HCT116 (cell line): ENCODE measurements around the gene RPL7L1. TPM values are rescaled to one million over a fixed set of nuclear protein-coding genes. Genes with fewer than 3 reads are reported as not detected.
"Not testable (repeated sequence)": the region's sequence is repeated elsewhere in the genome, so short reads cannot be mapped to it uniquely, and the experiment has no call there.

Experiments
- ATAC-seq: fragments of 200-7000 bp; cut with Tn5 transposase; 2 replicates; pipeline ENCODE4 v1.9.1; 2020; ENCODE audit warnings: mild to moderate bottlenecking, moderate library complexity
- BruUV-seq: library from RNA; stranded (reverse); fragments of 400-500 nt; replicated peaks from 2 replicates; lab custom pipeline; 2021; lab: Mats Ljungman, UMichigan
- CTCF ChIA-PET: fragments of 300-600 bp; sonication (Branson Sonifier 250); formaldehyde crosslinking; loops from one replicate; lab custom pipeline; 2021; ENCODE audit warnings: antibody characterized with exemption; lab: Charles Lee
- POLR2A ChIA-PET: fragments of 300-600, 350-600 bp; sonication (Branson Sonifier 250); formaldehyde crosslinking; loops from one replicate; lab custom pipeline; 2021; ENCODE audit warnings: antibody characterized with exemption; lab: Charles Lee
- RAD21 ChIA-PET, 2 experiments: fragments of 300-600 bp; sonication (Branson Sonifier 250); formaldehyde crosslinking; loops; one replicate each; lab custom pipeline; 2023; ENCODE audit warnings: low total read pairs in 2 of 2; ENCODE audit not compliant: uncharacterized antibody in 2 of 2, unreplicated experiment in 2 of 2, low non-redundant PET in 1 of 2; lab: Charles Lee
- DNase-seq: peaks from one replicate; pipeline ENCODE4 v3.0.0-alpha.2; 2010; ENCODE audit warnings: low read depth, low spot score
- H2AFZ ChIP-seq: fragments of 200-600 bp; shearing (Covaris generic), sonication (generic); 2 replicates; pipeline ENCODE4 v1.6.1; 2017; ENCODE audit warnings: low read depth, mixed run types, mixed read lengths, antibody characterized with exemption, low read length; ENCODE audit not compliant: poor library complexity, severe bottlenecking
- H3K27ac ChIP-seq: 2 replicates; pipeline ENCODE4 v1.5.1; 2012; ENCODE audit warnings: low read depth, low read length
- H3K27me3 ChIP-seq: fragments of 200-600 bp; sonication (generic); 2 replicates; pipeline ENCODE4 v1.6.1; 2016; ENCODE audit warnings: mixed run types, low read length, mixed read lengths; ENCODE audit not compliant: insufficient read depth
- H3K36me3 ChIP-seq, 2 experiments: fragments of 200-500 bp in 1 of 2; fragments of 200-600 bp in 1 of 2; sonication (Bioruptor generic) in 1 of 2; sonication (generic) in 1 of 2; 2 replicates each; pipeline versions ENCODE4 v1.5.1 to v1.6.1; 2014 to 2016; ENCODE audit warnings: low read length in 2 of 2, inconsistent platforms in 1 of 2, mixed read lengths in 1 of 2, mixed run types in 1 of 2; ENCODE audit not compliant: insufficient read depth in 2 of 2, control insufficient read depth in 1 of 2
- H3K4me1 ChIP-seq, 2 experiments: fragments of 200-600 bp in 1 of 2; sonication (generic) in 1 of 2; 2 replicates each; pipeline versions ENCODE4 v1.5.1 to v1.6.1; 2012 to 2017; ENCODE audit warnings: low read length in 2 of 2, inconsistent platforms in 1 of 2, mild to moderate bottlenecking in 1 of 2, mixed read lengths in 1 of 2, mixed run types in 1 of 2, moderate library complexity in 1 of 2; ENCODE audit not compliant: insufficient read depth in 2 of 2, control insufficient read depth in 1 of 2
- H3K4me2 ChIP-seq: fragments of 200-600 bp; sonication (generic); 2 replicates; pipeline ENCODE4 v1.6.1; 2017; ENCODE audit warnings: mixed run types, low read length, mixed read lengths
- H3K4me3 ChIP-seq, 2 experiments: fragments of 200-600 bp in 1 of 2; sonication (generic) in 1 of 2; replicated peaks in 1 of 2; 2 replicates each; pipeline ENCODE4 v1.5.1; 2011 to 2016; ENCODE audit warnings: low read length in 2 of 2, control low read depth in 1 of 2, low read depth in 1 of 2, mild to moderate bottlenecking in 1 of 2, mixed read lengths in 1 of 2, mixed run types in 1 of 2
- H3K79me2 ChIP-seq: fragments of 200-600 bp; sonication (generic); 2 replicates; pipeline ENCODE4 v1.6.1; 2017; ENCODE audit warnings: mild to moderate bottlenecking, mixed run types, low read length, moderate library complexity, mixed read lengths; ENCODE audit not compliant: insufficient read depth
- H3K9ac ChIP-seq: fragments of 200-600 bp; sonication (generic); 2 replicates; pipeline ENCODE4 v1.6.1; 2016; ENCODE audit warnings: low read length, mixed read lengths
- H3K9me2 ChIP-seq: fragments of 200-600 bp; sonication (generic), shearing (Covaris generic); 2 replicates; pipeline ENCODE4 v1.6.1; 2017; ENCODE audit warnings: mixed run types, mild to moderate bottlenecking, moderate library complexity; ENCODE audit not compliant: insufficient read depth
- H3K9me3 ChIP-seq, 2 experiments: fragments of 200-500 bp in 1 of 2; fragments of 200-600 bp in 1 of 2; sonication (Bioruptor generic) in 1 of 2; sonication (generic) in 1 of 2; 2 replicates each; pipeline ENCODE4 v1.6.1; 2014 to 2017; ENCODE audit warnings: low read length in 2 of 2, mixed read lengths in 2 of 2, inconsistent platforms in 1 of 2, low read depth in 1 of 2, mild to moderate bottlenecking in 1 of 2, mixed run types in 1 of 2, moderate library complexity in 1 of 2; ENCODE audit not compliant: control insufficient read depth in 1 of 2, insufficient read depth in 1 of 2
- H4K20me1 ChIP-seq: fragments of 200-600 bp; sonication (generic), shearing (Covaris generic); 2 replicates; pipeline ENCODE4 v1.6.1; 2017; ENCODE audit warnings: mixed run types, mild to moderate bottlenecking, moderate library complexity; ENCODE audit not compliant: insufficient read depth
- CBX3 ChIP-seq: IDR thresholded peaks from 2 replicates; pipeline ENCODE4 v1.6.1; 2012; ENCODE audit warnings: low read depth
- CTCF ChIP-seq, 3 experiments: fragments of 200-600 bp in 1 of 3; sonication (generic) in 1 of 3; IDR thresholded peaks in 2 of 3; conservative IDR thresholded peaks in 1 of 3; 2 replicates each; pipeline ENCODE4 v1.5.1; 2012 to 2017; ENCODE audit warnings: low read depth in 2 of 3, low read length in 2 of 3, antibody characterized with exemption in 1 of 3, borderline replicate concordance in 1 of 3, control low read depth in 1 of 3, mild to moderate bottlenecking in 1 of 3, mixed read lengths in 1 of 3, mixed run types in 1 of 3, moderate library complexity in 1 of 3; ENCODE audit not compliant: insufficient read depth in 1 of 3
- FOSL1 ChIP-seq: IDR thresholded peaks from 2 replicates; pipeline ENCODE4 v1.6.1; 2012; ENCODE audit warnings: low read depth
- POLR2AphosphoS5 ChIP-seq: IDR thresholded peaks from 2 replicates; pipeline ENCODE4 v1.6.1; 2011; ENCODE audit warnings: mild to moderate bottlenecking, low read depth, low read length, moderate library complexity
- RAD21 ChIP-seq: IDR thresholded peaks from 2 replicates; pipeline ENCODE4 v1.6.1; 2012; ENCODE audit warnings: low read depth, mild to moderate bottlenecking
- ZBTB33 ChIP-seq: IDR thresholded peaks from 2 replicates; pipeline ENCODE4 v1.6.1; 2011; ENCODE audit warnings: mild to moderate bottlenecking, low read length, moderate library complexity; ENCODE audit not compliant: insufficient replicate concordance; ENCODE audit errors: extremely low read depth
- ZNF274 ChIP-seq: fragments of 200-500 bp; sonication (Bioruptor generic); IDR thresholded peaks from 2 replicates; pipeline ENCODE4 v1.6.1; 2014; ENCODE audit warnings: mild to moderate bottlenecking, low read depth, low read length, inconsistent platforms
- intact Hi-C: fragments of 100-400 bp; cut with micrococcal nuclease; formaldehyde crosslinking; loops from 2 replicates; pipeline ENCODE4 v1.10.0; 2022
- total RNA-seq: library from RNA; stranded (reverse); gene quantifications from one replicate; pipeline ENCODE4 v1.2.1, GENCODE V29; 2021; ENCODE audit not compliant: unreplicated experiment

The RPL7L1 gene
- total RNA-seq, 1 experiment from 2014 or later = 125 TPM

DNA sequence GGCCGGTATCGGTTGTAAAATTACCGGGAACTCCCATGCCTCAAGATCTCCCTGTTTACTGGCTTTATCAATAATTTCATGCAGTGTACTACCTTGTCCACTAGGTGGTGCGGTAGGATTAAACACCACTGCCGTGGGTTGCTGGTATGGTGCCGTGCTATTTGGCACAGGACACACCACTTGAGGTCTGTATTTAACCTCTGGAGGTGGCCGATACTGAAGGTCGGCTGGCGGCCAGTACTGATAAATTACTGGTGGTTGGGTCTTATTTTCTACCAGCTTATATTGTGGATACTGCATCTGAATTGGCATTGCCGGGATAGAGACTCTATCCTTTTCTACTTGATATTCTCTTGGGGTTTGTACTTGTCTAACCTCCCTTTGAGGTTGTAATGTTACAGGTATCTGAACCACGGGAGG lies 22.1 kb downstream of the RPL7L1 start:
- POLR2A ChIA-PET = interaction anchor here (1.2 kb wide), 1 partner anchor 22 kb away, joined by 3 read pairs; the partner anchor contains the start of gene RPL7L1
- CTCF ChIA-PET = interaction anchor here (1.3 to 3.1 kb wide), 2 partner anchors 242 to 433 kb away, joined by 3 to 11 read pairs; no protein-coding TSS in a partner anchor

DNA sequence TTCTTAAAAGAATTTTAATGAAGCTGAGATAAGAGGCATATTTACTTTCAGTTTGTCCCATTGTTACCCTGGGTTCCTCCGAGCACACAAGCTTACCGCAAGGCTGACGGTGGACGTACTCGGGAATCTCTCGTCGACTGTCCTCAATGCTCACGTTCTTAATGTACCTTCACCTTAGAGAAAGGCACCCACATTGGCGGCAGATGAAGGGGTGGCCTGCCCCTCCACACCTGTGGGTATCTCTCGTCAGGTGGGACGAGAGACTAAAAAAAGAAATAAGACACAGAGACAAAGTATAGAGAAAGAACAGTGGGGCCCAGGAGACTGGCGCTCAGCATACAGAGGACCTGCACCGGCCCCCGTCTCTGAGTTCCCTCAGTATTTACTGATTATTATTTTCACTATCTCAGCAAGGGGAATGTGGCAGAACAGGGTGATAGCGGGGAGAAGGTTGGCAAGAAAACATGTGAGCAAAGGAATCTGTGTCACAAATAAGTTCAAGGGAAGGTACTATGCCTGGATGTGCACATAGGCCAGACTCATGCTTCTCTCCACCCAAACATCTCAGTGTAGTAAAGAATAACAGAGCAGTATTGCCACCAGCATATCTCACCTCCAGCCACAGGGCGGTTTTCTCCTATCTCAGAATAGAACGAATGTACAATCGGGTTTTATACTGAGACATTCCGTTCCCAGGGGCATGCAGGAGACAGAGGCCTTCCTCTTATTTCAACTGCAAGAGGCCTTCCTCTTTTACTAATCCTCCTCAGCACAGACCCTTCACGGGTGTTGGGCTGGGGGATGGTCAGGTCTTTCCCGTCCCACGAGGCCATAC lies 23.2 kb downstream of the RPL7L1 start:
- H3K36me3 ChIP-seq, H3K9me3 ChIP-seq, H3K4me2 ChIP-seq, RAD21 ChIA-PET, H3K79me2 ChIP-seq, H2AFZ ChIP-seq, DNase-seq, H3K27me3 ChIP-seq, POLR2A ChIA-PET, H4K20me1 ChIP-seq, H3K9ac ChIP-seq, H3K9me2 ChIP-seq, H3K27ac ChIP-seq, H3K4me3 ChIP-seq, BruUV-seq, ATAC-seq: not testable (repeated sequence)
- intact Hi-C loops = loop anchor here (5.0 kb wide), 2 partner anchors 595 to 765 kb away; no protein-coding TSS in a partner anchor
- H3K4me1 ChIP-seq = peaks cover 0 to 11% of the 10 kb centered on the region in 2 experiments; a peak in 3 of 4 replicates
- CTCF ChIA-PET = interaction anchor here (3.1 kb wide), 1 partner anchor 241 kb away, joined by 11 read pairs; no protein-coding TSS in a partner anchor

More for the DNA sequence above, 22.1 kb downstream of the RPL7L1 start:
- DNase-seq = peak; percentile 83
- peak; percentile 96 for ATAC-seq
- peaks cover 0 to 11% of the 10 kb centered on the region in 2 experiments; a peak in 3 of 4 replicates for H3K4me1 ChIP-seq
- no peaks in the 10 kb centered on the region for H3K9me3 ChIP-seq
- no peaks in the 10 kb centered on the region for H3K79me2 ChIP-seq
- no peaks in the 10 kb centered on the region for H3K27me3 ChIP-seq
- H3K4me2 ChIP-seq = peak overlapping the region; percentile 57
- H2AFZ ChIP-seq = peak overlapping the region; percentile 69
- RAD21 ChIA-PET = interaction anchor here in 1 of 2 experiments (0.6 kb wide), 1 partner anchor 39 kb away, joined by 4 read pairs; no protein-coding TSS in a partner anchor
- H3K27ac ChIP-seq = no peak overlapping the region
- intact Hi-C loops = loop anchor here (1.0 to 5.0 kb wide), 5 partner anchors 158 to 766 kb away; partner anchors contain the start of genes KLC4 and MRPL2
- H3K9me2 ChIP-seq = no peaks in the 10 kb centered on the region
- TF ChIP-seq ZNF274 (no peak), CTCF (IDR thresholded peaks at IDR 0.05 in 2 of 3, conservative IDR thresholded peaks at IDR 0.05 in 1 of 3; ENCODE audit: borderline replicate concordance in 1 of 3, insufficient read depth in 1 of 3, low read depth in 2 of 3, low read length in 2 of 3) (peak; percentile 72 to 96 (median 84)), CBX3 (no peak), FOSL1 (no peak), RAD21 (peak; percentile 99), POLR2AphosphoS5 (peak; percentile 21; the same call in 1 of the 2 replicates), ZBTB33 (no peak)
- TF ChIP-seq, all 23 proteins: peak for 3
- Histone ChIP-seq H3K4me3 (peak overlapping the region in 1 of 2 experiments; percentile 12; a peak in 1 of 4 replicates), H3K9ac (no peak overlapping the region), H3K36me3 (no peaks in the 10 kb centered on the region), H4K20me1 (no peaks in the 10 kb centered on the region)
- no TSS peak for BruUV-seq
